Testis (tissue), 2 donors: ENCODE measurements around the gene YTHDF1.

Experiments
- POLR2A ChIP-seq: fragments of 450-650 bp; IDR thresholded peaks from one replicate; pipeline ENCODE4 v1.6.1; 2017; ENCODE audit warnings: antibody characterized with exemption, mild to moderate bottlenecking, moderate library complexity
- TF ChIP-seq, protein P1 (sequence below), 3 experiments: fragments of 450-650 bp in 2 of 3; fragments of 200-600 bp in 1 of 3; sonication (generic) in 1 of 3; IDR thresholded peaks; one replicate each; pipeline ENCODE4 v1.5.1; 2016 to 2019; ENCODE audit warnings: antibody characterized with exemption in 3 of 3, mild to moderate bottlenecking in 2 of 3, moderate library complexity in 1 of 3

DNA sequence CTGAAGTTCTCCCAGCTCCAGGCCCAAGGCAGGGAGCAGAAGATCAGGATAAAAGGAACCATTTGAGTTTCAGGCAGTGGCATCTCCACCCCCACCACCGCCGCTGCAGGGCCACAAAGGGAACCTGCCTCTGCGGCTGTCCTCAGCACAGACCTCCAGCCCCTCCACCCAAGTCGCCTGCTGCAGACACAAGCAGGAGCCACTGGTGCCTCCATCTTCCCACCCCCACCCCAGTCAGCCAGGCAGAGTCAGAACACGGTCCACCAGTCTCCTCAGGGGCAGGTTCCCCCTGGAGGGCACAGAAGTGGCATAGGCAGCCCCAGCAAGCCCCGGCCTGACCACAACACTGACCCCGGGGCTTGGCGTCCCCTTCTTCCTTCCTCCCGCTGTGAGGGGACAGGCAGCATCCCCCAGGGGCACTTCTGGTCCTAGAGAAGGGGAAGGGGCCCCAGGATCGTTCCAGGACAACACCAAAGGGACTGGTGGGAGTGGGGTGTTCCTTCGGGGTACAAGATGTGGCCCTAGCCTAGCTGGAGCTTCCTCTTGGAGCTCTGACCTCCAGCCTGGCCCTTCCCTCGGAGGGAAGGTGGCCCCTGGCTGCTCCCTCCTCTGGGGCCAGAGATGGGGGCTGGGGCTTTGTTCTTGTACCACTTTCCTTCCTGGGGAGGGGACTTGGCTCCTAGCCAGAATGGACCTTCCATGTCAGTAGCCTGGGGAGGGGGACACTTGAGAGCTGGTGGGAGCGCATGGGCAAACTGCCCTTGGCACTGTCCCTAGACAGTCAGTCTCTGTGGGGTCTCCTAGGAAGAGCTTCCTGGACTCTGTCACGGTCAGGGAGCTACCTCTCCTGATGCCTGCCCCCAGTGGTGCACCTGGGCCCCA, 36.0 kb downstream of the YTHDF1 start:
- no peak for TF ChIP-seq POLR2A
- TF ChIP-seq, protein P1, sequence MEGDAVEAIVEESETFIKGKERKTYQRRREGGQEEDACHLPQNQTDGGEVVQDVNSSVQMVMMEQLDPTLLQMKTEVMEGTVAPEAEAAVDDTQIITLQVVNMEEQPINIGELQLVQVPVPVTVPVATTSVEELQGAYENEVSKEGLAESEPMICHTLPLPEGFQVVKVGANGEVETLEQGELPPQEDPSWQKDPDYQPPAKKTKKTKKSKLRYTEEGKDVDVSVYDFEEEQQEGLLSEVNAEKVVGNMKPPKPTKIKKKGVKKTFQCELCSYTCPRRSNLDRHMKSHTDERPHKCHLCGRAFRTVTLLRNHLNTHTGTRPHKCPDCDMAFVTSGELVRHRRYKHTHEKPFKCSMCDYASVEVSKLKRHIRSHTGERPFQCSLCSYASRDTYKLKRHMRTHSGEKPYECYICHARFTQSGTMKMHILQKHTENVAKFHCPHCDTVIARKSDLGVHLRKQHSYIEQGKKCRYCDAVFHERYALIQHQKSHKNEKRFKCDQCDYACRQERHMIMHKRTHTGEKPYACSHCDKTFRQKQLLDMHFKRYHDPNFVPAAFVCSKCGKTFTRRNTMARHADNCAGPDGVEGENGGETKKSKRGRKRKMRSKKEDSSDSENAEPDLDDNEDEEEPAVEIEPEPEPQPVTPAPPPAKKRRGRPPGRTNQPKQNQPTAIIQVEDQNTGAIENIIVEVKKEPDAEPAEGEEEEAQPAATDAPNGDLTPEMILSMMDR (IDR thresholded peaks at IDR 0.05): no peak
